ENCODE measurements around the gene PKIG. TPM values are rescaled to one million over a fixed set of nuclear protein-coding genes. Genes with fewer than 3 reads are reported as not detected.

PKIG gene
- total RNA-seq, 1 experiment from 2014 or later = 285 TPM

GRCh38 chr20:44637042-44637441 lies 54.7 kb downstream of the PKIG start:
- no peak for DNase-seq
- Histone ChIP-seq H3K27ac (ENCODE audit: low read length) (no peak overlapping the region), H3K9ac (ENCODE audit: low read length) (no peak overlapping the region), H3K79me2 (ENCODE audit: low read length) (no peaks in the 10 kb centered on the region), H3K4me3 (ENCODE audit: low read length) (no peak overlapping the region), H3K4me2 (ENCODE audit: low read depth, low read length, poor library complexity, severe bottlenecking) (no peak overlapping the region), H2AFZ (ENCODE audit: low read length) (no peak overlapping the region), H3K4me1 (ENCODE audit: low read length) (peaks cover 6% of the 10 kb centered on the region), H3K9me3 (ENCODE audit: low read length) (no peaks in the 10 kb centered on the region), H3K36me3 (ENCODE audit: insufficient read depth, low read length) (no peaks in the 10 kb centered on the region), H3K9me2 (replicated peaks; ENCODE audit: insufficient read depth, low read length) (no peaks in the 10 kb centered on the region), H4K20me1 (ENCODE audit: insufficient read depth, low read depth, low read length) (no peaks in the 10 kb centered on the region), H3K27me3 (ENCODE audit: low read length) (no peaks in the 10 kb centered on the region)

GRCh38 chr20:44637522-44638372 lies 55.4 kb downstream of the PKIG start:
- Histone ChIP-seq H3K4me1 (ENCODE audit: low read length) (peaks cover 13% of the 10 kb centered on the region), H3K27ac (ENCODE audit: low read length) (no peak overlapping the region), H3K9me2 (replicated peaks; ENCODE audit: insufficient read depth, low read length) (no peaks in the 10 kb centered on the region), H3K9ac (ENCODE audit: low read length) (no peak overlapping the region), H3K27me3 (ENCODE audit: low read length) (no peaks in the 10 kb centered on the region), H3K79me2 (ENCODE audit: low read length) (no peaks in the 10 kb centered on the region), H2AFZ (ENCODE audit: low read length) (no peak overlapping the region), H3K9me3 (ENCODE audit: low read length) (no peaks in the 10 kb centered on the region), H4K20me1 (ENCODE audit: insufficient read depth, low read depth, low read length) (no peaks in the 10 kb centered on the region), H3K4me2 (ENCODE audit: low read depth, low read length, poor library complexity, severe bottlenecking) (no peak overlapping the region), H3K4me3 (ENCODE audit: low read length) (no peak overlapping the region), H3K36me3 (ENCODE audit: insufficient read depth, low read length) (no peaks in the 10 kb centered on the region)
- no peak for DNase-seq

GRCh38 chr20:44640522-44640921 lies 58.1 kb downstream of the PKIG start:
- H3K9me3 ChIP-seq (ENCODE audit: low read length) = no peaks in the 10 kb centered on the region
- peaks cover 25% of the 10 kb centered on the region for H3K4me1 ChIP-seq (ENCODE audit: low read length)
- H2AFZ ChIP-seq (ENCODE audit: low read length) = no peak overlapping the region
- no peaks in the 10 kb centered on the region for H3K36me3 ChIP-seq (ENCODE audit: insufficient read depth, low read length)
- no peaks in the 10 kb centered on the region for H3K79me2 ChIP-seq (ENCODE audit: low read length)
- no peak overlapping the region for H3K9ac ChIP-seq (ENCODE audit: low read length)
- DNase-seq = no peak
- H3K27ac ChIP-seq (ENCODE audit: low read length) = no peak overlapping the region
- no peak overlapping the region for H3K4me3 ChIP-seq (ENCODE audit: low read length)
- H4K20me1 ChIP-seq (ENCODE audit: insufficient read depth, low read depth, low read length) = no peaks in the 10 kb centered on the region
- no peaks in the 10 kb centered on the region for H3K27me3 ChIP-seq (ENCODE audit: low read length)
- H3K9me2 ChIP-seq (replicated peaks; ENCODE audit: insufficient read depth, low read length) = no peaks in the 10 kb centered on the region
- H3K4me2 ChIP-seq (ENCODE audit: low read depth, low read length, poor library complexity, severe bottlenecking) = no peak overlapping the region

GRCh38 chr20:44641325-44641724 lies 58.9 kb downstream of the PKIG start:
- Histone ChIP-seq H3K27ac (ENCODE audit: low read length) (no peak overlapping the region), H3K9ac (ENCODE audit: low read length) (no peak overlapping the region), H3K36me3 (ENCODE audit: insufficient read depth, low read length) (no peaks in the 10 kb centered on the region), H3K4me3 (ENCODE audit: low read length) (no peak overlapping the region), H2AFZ (ENCODE audit: low read length) (no peak overlapping the region), H3K79me2 (ENCODE audit: low read length) (no peaks in the 10 kb centered on the region), H4K20me1 (ENCODE audit: insufficient read depth, low read depth, low read length) (peaks cover 2% of the 10 kb centered on the region; the same call in 1 of the 2 replicates), H3K9me3 (ENCODE audit: low read length) (no peaks in the 10 kb centered on the region), H3K27me3 (ENCODE audit: low read length) (no peaks in the 10 kb centered on the region), H3K4me2 (ENCODE audit: low read depth, low read length, poor library complexity, severe bottlenecking) (no peak overlapping the region), H3K9me2 (replicated peaks; ENCODE audit: insufficient read depth, low read length) (no peaks in the 10 kb centered on the region), H3K4me1 (ENCODE audit: low read length) (peaks cover 32% of the 10 kb centered on the region)
- peak; percentile 48 for DNase-seq

GRCh38 chr20:44642203-44643153 lies 60.1 kb downstream of the PKIG start:
- Histone ChIP-seq H3K9ac (ENCODE audit: low read length) (peak overlapping the region; percentile 41), H3K79me2 (ENCODE audit: low read length) (no peaks in the 10 kb centered on the region), H4K20me1 (ENCODE audit: insufficient read depth, low read depth, low read length) (peaks cover 6% of the 10 kb centered on the region; the same call in 1 of the 2 replicates), H3K27me3 (ENCODE audit: low read length) (no peaks in the 10 kb centered on the region), H3K9me3 (ENCODE audit: low read length) (no peaks in the 10 kb centered on the region), H3K4me1 (ENCODE audit: low read length) (peaks cover 43% of the 10 kb centered on the region), H3K36me3 (ENCODE audit: insufficient read depth, low read length) (no peaks in the 10 kb centered on the region), H3K27ac (ENCODE audit: low read length) (no peak overlapping the region), H3K9me2 (replicated peaks; ENCODE audit: insufficient read depth, low read length) (no peaks in the 10 kb centered on the region), H3K4me2 (ENCODE audit: low read depth, low read length, poor library complexity, severe bottlenecking) (peak overlapping the region; percentile 28), H3K4me3 (ENCODE audit: low read length) (no peak overlapping the region), H2AFZ (ENCODE audit: low read length) (peak overlapping the region; percentile 10; the same call in 1 of the 2 replicates)
- no peak for DNase-seq

- Histone ChIP-seq H3K9me3 (ENCODE audit: low read length) (no peaks in the 10 kb centered on the region), H3K4me3 (ENCODE audit: low read length) (no peak overlapping the region), H2AFZ (ENCODE audit: low read length) (no peak overlapping the region), H3K79me2 (ENCODE audit: low read length) (no peaks in the 10 kb centered on the region), H3K27ac (ENCODE audit: low read length) (no peak overlapping the region), H3K4me2 (ENCODE audit: low read depth, low read length, poor library complexity, severe bottlenecking) (peak overlapping the region; percentile 28), H4K20me1 (ENCODE audit: insufficient read depth, low read depth, low read length) (peaks cover 6% of the 10 kb centered on the region; the same call in 1 of the 2 replicates), H3K9ac (ENCODE audit: low read length) (no peak overlapping the region), H3K4me1 (ENCODE audit: low read length) (peaks cover 50% of the 10 kb centered on the region), H3K9me2 (replicated peaks; ENCODE audit: insufficient read depth, low read length) (no peaks in the 10 kb centered on the region), H3K27me3 (ENCODE audit: low read length) (no peaks in the 10 kb centered on the region), H3K36me3 (ENCODE audit: insufficient read depth, low read length) (no peaks in the 10 kb centered on the region)
- DNase-seq = no peak
Observed at GRCh38 chr20:44643154-44643519, 60.8 kb downstream of the PKIG start.

GRCh38 chr20:44643596-44644229 lies 61.3 kb downstream of the PKIG start:
- no peak overlapping the region for H3K4me3 ChIP-seq (ENCODE audit: low read length)
- no peaks in the 10 kb centered on the region for H3K36me3 ChIP-seq (ENCODE audit: insufficient read depth, low read length)
- H3K9me2 ChIP-seq (replicated peaks; ENCODE audit: insufficient read depth, low read length) = no peaks in the 10 kb centered on the region
- no peaks in the 10 kb centered on the region for H3K27me3 ChIP-seq (ENCODE audit: low read length)
- peaks cover 53% of the 10 kb centered on the region for H3K4me1 ChIP-seq (ENCODE audit: low read length)
- H3K27ac ChIP-seq (ENCODE audit: low read length) = no peak overlapping the region
- no peak overlapping the region for H3K4me2 ChIP-seq (ENCODE audit: low read depth, low read length, poor library complexity, severe bottlenecking)
- no peaks in the 10 kb centered on the region for H3K79me2 ChIP-seq (ENCODE audit: low read length)
- H3K9ac ChIP-seq (ENCODE audit: low read length) = no peak overlapping the region
- H2AFZ ChIP-seq (ENCODE audit: low read length) = no peak overlapping the region
- H4K20me1 ChIP-seq (ENCODE audit: insufficient read depth, low read depth, low read length) = peaks cover 6% of the 10 kb centered on the region; the same call in 1 of the 2 replicates
- DNase-seq = no peak
- no peaks in the 10 kb centered on the region for H3K9me3 ChIP-seq (ENCODE audit: low read length)
